Breast epithelium (tissue), 3 donors: ENCODE measurements around the gene MAST4.

Source experiments
- CTCF ChIP-seq, 3 donors: fragments of 450-650 bp; IDR thresholded peaks; one replicate each; pipeline ENCODE4 v1.5.1; 2016 to 2017; ENCODE audit warnings: antibody characterized with exemption in 3 of 3, mild to moderate bottlenecking in 3 of 3, moderate library complexity in 3 of 3
- POLR2A ChIP-seq: fragments of 450-650 bp; IDR thresholded peaks from one replicate; pipeline ENCODE4 v1.6.1; 2016; ENCODE audit warnings: antibody characterized with exemption, mild to moderate bottlenecking, moderate library complexity

GRCh38 chr5:67005737-67006499 lies 409.7 kb downstream of the MAST4 start:
- TF ChIP-seq CTCF (IDR thresholded peaks at IDR 0.05) (no peak), POLR2A (no peak)
